CD4-positive, CD25-positive, alpha-beta regulatory T cell (primary cell): ENCODE data around the gene ATXN1. TPM values are rescaled to one million over a fixed set of nuclear protein-coding genes. Genes with fewer than 3 reads are reported as not detected.

Experiments used
- ATAC-seq, 2 donors: fragments of 150-1000 bp; cut with Tn5 transposase; one replicate each; pipeline ENCODE4 v1.10.0; 2021; ENCODE audit warnings: low read depth in 2 of 2, moderate number of reproducible peaks in 2 of 2, moderate library complexity in 1 of 2
- DNase-seq, 3 donors: peaks; one replicate each; pipeline versions ENCODE4 v3.0.0 to v3.0.0-alpha.2; 2012 to 2022; ENCODE audit warnings: mixed read lengths in 1 of 3
- H3K27ac ChIP-seq: one replicate; pipeline ENCODE4 v1.7.0; 2013; ENCODE audit warnings: mild to moderate bottlenecking, low read length; ENCODE audit not compliant: insufficient read depth, poor library complexity, severe bottlenecking
- H3K27me3 ChIP-seq: one replicate; pipeline ENCODE4 v1.7.0; 2013; ENCODE audit warnings: low read length; ENCODE audit not compliant: control insufficient read depth, insufficient read depth
- H3K36me3 ChIP-seq: one replicate; pipeline ENCODE4 v1.7.0; 2013; ENCODE audit warnings: mild to moderate bottlenecking, low read length, moderate library complexity; ENCODE audit not compliant: control insufficient read depth, insufficient read depth
- H3K4me1 ChIP-seq: 2 replicates; pipeline ENCODE4 v1.7.0; 2013; ENCODE audit warnings: mild to moderate bottlenecking, low read length; ENCODE audit not compliant: insufficient read depth, control insufficient read depth, poor library complexity, severe bottlenecking
- H3K4me3 ChIP-seq: one replicate; pipeline ENCODE4 v1.7.0; 2013; ENCODE audit warnings: low read depth, mild to moderate bottlenecking, low read length, moderate library complexity
- H3K9me3 ChIP-seq, 2 experiments: 1 replicate in 1 of 2; 2 replicates in 1 of 2; pipeline ENCODE4 v1.7.0; 2013; ENCODE audit warnings: low read length in 2 of 2, mild to moderate bottlenecking in 1 of 2, moderate library complexity in 1 of 2; ENCODE audit not compliant: control insufficient read depth in 2 of 2
- H3K27ac Mint-ChIP-seq, 3 donors: one replicate each; pipeline ENCODE4 v1.8.0; 2020 to 2022; ENCODE audit warnings: mild to moderate bottlenecking in 3 of 3, mixed read lengths in 3 of 3, moderate library complexity in 2 of 3
- H3K27me3 Mint-ChIP-seq: one replicate; pipeline ENCODE4 v1.8.0; 2022; ENCODE audit warnings: mild to moderate bottlenecking, mixed read lengths
- H3K36me3 Mint-ChIP-seq: one replicate; pipeline ENCODE4 v1.8.0; 2020; ENCODE audit warnings: mixed read lengths
- H3K4me1 Mint-ChIP-seq, 4 donors: one replicate each; pipeline ENCODE4 v1.8.0; 2020 to 2022; ENCODE audit warnings: mixed read lengths in 4 of 4, mild to moderate bottlenecking in 1 of 4
- H3K4me3 Mint-ChIP-seq, 4 donors: one replicate each; pipeline ENCODE4 v1.8.0; 2020 to 2022; ENCODE audit warnings: mild to moderate bottlenecking in 4 of 4, mixed read lengths in 4 of 4, moderate library complexity in 3 of 4
- H3K9me3 Mint-ChIP-seq, 7 donors: one replicate each; pipeline ENCODE4 v1.8.0; 2020 to 2022; ENCODE audit warnings: mixed read lengths in 7 of 7, mild to moderate bottlenecking in 3 of 7, moderate library complexity in 2 of 7
- polyA plus RNA-seq, 4 donors: library from polyadenylated mRNA; unstranded; fragments of 300-500 nt; fragmentation: Illumina TruSeq; gene quantifications; one replicate each; pipeline ENCODE4 v1.2.3, GENCODE V29; 2021
- total RNA-seq: library from RNA; stranded (reverse); gene quantifications from one replicate; pipeline ENCODE4 v1.2.3, GENCODE V29; 2022

Gene ATXN1
- total and polyA plus RNA-seq, 5 donors from 2014 or later, result 15.8 to 191 (median 19.2) TPM

DNA sequence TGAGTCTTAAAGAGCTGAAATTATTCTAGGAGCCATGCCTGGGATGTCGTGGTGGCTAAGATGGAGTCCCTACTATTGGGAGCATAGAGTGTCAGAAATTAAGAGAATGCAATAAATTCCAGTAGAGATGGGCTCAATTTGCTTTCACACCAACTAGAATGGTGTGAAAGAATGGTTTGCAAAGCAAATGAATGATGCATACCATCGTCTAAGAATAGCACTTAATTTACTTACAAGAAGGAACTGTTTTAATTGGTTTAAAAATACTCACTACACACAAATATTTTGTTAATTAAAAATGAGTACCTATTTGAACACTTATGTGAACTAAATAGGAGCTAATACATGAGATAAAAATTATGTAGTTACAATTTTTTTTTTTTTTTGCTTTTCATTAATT, 390.3 kb downstream of the ATXN1 start:
- no peaks in the 10 kb centered on the region for H3K27me3 ChIP-seq
- no peak overlapping the region for H3K27ac Mint-ChIP-seq
- ATAC-seq (no peak), DNase-seq (no peak)
- H3K4me3 ChIP-seq, result no peak overlapping the region
- no peaks in the 10 kb centered on the region for H3K9me3 ChIP-seq
- H3K36me3 Mint-ChIP-seq, result peaks cover 13% of the 10 kb centered on the region
- H3K27me3 Mint-ChIP-seq, result no peaks in the 10 kb centered on the region
- H3K4me1 ChIP-seq, result no peaks in the 10 kb centered on the region
- no peak overlapping the region for H3K27ac ChIP-seq
- no peak overlapping the region for H3K4me3 Mint-ChIP-seq
- peaks cover 9 to 30% (median 24%) of the 10 kb centered on the region in 4 donors for H3K4me1 Mint-ChIP-seq
- H3K36me3 ChIP-seq, result peaks cover 7% of the 10 kb centered on the region
- H3K9me3 Mint-ChIP-seq, result no peaks in the 10 kb centered on the region

DNA sequence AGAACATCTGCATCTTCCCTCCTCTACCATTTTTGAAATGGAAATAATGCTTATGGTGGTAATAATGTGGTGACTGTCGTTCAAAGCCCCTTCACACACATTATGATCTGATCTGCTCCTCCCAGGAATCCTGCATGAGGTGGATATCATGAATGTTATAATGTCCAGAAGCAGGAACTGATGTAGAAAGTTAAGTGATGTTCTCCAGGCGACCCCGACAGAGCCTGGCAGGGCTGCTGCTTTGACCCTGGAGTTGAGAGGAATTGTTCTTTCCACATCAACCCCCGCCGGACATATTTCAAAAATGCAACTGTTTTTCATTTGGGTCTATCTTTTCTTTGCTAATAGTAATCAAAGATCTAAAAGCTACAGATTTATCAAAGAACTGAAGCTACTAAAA, 391.3 kb downstream of the ATXN1 start:
- ATAC-seq, result no peak
- H3K9me3 Mint-ChIP-seq, result no peaks in the 10 kb centered on the region
- peaks cover 13% of the 10 kb centered on the region for H3K36me3 Mint-ChIP-seq
- Histone ChIP-seq H3K4me1 (no peaks in the 10 kb centered on the region), H3K27me3 (no peaks in the 10 kb centered on the region), H3K27ac (no peak overlapping the region), H3K9me3 (no peaks in the 10 kb centered on the region), H3K36me3 (peaks cover 5% of the 10 kb centered on the region), H3K4me3 (no peak overlapping the region)
- DNase-seq, result no peak
- H3K27me3 Mint-ChIP-seq, result no peaks in the 10 kb centered on the region
- peaks cover 9 to 24% (median 20%) of the 10 kb centered on the region in 4 donors for H3K4me1 Mint-ChIP-seq
- no peak overlapping the region for H3K27ac Mint-ChIP-seq
- no peak overlapping the region for H3K4me3 Mint-ChIP-seq

DNA sequence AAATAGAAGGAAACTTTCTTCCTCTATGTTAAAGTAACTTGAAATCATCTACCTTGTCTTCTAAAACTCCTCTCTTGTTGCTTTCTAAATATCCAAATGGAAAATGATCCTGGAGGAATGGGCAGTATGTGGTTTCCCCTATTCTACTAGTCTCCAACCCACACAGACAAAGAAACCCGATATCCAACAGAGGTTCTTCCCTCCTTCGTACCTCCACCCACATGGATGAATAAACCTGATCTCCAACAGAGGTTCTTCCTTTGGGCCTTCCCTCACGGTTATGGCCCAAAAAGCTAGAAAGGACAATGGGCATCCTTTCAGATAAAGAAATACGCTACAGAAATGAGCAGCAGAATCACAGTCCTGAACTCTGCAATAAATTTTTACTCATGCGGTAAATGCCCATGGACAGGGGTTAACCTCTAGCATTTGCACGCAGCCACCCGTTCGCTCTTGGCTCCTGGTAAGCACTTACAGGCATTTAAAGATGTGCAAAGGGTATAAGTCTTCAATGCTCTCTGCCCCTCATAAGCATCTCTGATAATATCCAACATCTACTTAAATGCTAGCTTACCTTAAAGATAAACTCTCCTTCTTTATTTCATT, 392.0 kb downstream of the ATXN1 start:
- H3K27me3 ChIP-seq, result no peaks in the 10 kb centered on the region
- peaks cover 13% of the 10 kb centered on the region for H3K36me3 Mint-ChIP-seq
- ATAC-seq, result no peak
- H3K27ac ChIP-seq, result no peak overlapping the region
- DNase-seq, result no peak
- H3K4me3 Mint-ChIP-seq, result no peak overlapping the region
- no peaks in the 10 kb centered on the region for H3K4me1 ChIP-seq
- peaks cover 9 to 24% (median 16%) of the 10 kb centered on the region in 4 donors for H3K4me1 Mint-ChIP-seq
- peak overlapping the region in 2 of 3 donors; percentile 50 to 84 for H3K27ac Mint-ChIP-seq
- H3K9me3 Mint-ChIP-seq, result no peaks in the 10 kb centered on the region
- H3K36me3 ChIP-seq, result peaks cover 2% of the 10 kb centered on the region
- H3K9me3 ChIP-seq, result no peaks in the 10 kb centered on the region
- no peak overlapping the region for H3K4me3 ChIP-seq
- H3K27me3 Mint-ChIP-seq, result no peaks in the 10 kb centered on the region

DNA sequence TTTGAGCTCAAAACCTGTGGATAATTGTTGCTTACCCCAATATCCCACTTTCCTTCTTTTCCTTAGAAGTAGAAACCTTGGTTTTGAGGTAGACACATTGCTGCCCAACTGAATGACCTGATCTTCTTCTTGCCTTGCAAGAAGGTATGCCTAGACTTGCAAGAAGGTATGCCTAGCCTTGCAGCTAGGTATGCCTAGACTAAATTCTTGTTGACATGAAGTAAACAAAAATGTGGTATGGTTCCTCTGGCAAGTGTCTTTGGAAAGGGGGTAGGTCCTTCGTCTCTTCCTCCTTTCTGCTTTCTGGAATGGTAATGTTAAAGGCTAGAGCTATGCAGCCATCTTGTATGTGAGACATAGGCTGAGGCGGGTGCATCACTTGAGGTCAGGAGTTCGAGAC, 393.7 kb downstream of the ATXN1 start:
- H3K4me1 Mint-ChIP-seq, result peaks cover 0 to 17% (median 15%) of the 10 kb centered on the region in 4 donors
- ATAC-seq (no peak), DNase-seq (no peak)
- H3K9me3 ChIP-seq, result no peaks in the 10 kb centered on the region
- H3K27me3 Mint-ChIP-seq, result no peaks in the 10 kb centered on the region
- no peaks in the 10 kb centered on the region for H3K9me3 Mint-ChIP-seq
- no peaks in the 10 kb centered on the region for H3K27me3 ChIP-seq
- no peak overlapping the region for H3K4me3 ChIP-seq
- no peaks in the 10 kb centered on the region for H3K4me1 ChIP-seq
- peak overlapping the region in 2 of 3 donors; percentile 20 to 88 for H3K27ac Mint-ChIP-seq
- H3K36me3 ChIP-seq, result peaks cover 2% of the 10 kb centered on the region
- no peak overlapping the region for H3K27ac ChIP-seq
- H3K36me3 Mint-ChIP-seq, result peaks cover 16% of the 10 kb centered on the region
- no peak overlapping the region for H3K4me3 Mint-ChIP-seq

DNA sequence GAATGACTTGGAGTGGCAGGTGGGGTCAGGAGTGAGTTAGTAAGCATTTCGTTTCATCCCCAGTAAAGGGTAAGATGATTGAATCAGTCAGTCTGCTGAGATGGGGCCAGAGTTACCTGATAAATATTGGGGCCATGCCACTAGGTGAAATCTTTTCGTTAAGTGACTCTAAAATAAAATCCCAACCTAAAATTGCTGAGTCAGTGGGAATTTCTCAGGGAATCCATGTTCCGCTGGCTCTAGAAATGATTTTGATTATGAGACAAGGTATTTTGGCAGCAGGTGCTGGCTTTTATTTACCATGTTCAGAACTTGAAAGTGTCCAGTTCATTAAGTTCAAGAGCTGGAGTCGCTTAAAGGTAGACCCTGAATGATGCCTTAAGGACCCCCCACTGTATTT, 397.5 kb downstream of the ATXN1 start:
- no peaks in the 10 kb centered on the region for H3K9me3 Mint-ChIP-seq
- Histone ChIP-seq H3K36me3 (peaks cover 4% of the 10 kb centered on the region), H3K27ac (no peak overlapping the region), H3K27me3 (no peaks in the 10 kb centered on the region), H3K4me3 (no peak overlapping the region), H3K4me1 (no peaks in the 10 kb centered on the region), H3K9me3 (no peaks in the 10 kb centered on the region)
- peaks cover 22% of the 10 kb centered on the region for H3K36me3 Mint-ChIP-seq
- H3K4me3 Mint-ChIP-seq, result no peak overlapping the region
- no peaks in the 10 kb centered on the region for H3K27me3 Mint-ChIP-seq
- peaks cover 0 to 8% (median 5%) of the 10 kb centered on the region in 4 donors for H3K4me1 Mint-ChIP-seq
- H3K27ac Mint-ChIP-seq, result no peak overlapping the region
- DNase-seq, result no peak
- no peak for ATAC-seq

DNA sequence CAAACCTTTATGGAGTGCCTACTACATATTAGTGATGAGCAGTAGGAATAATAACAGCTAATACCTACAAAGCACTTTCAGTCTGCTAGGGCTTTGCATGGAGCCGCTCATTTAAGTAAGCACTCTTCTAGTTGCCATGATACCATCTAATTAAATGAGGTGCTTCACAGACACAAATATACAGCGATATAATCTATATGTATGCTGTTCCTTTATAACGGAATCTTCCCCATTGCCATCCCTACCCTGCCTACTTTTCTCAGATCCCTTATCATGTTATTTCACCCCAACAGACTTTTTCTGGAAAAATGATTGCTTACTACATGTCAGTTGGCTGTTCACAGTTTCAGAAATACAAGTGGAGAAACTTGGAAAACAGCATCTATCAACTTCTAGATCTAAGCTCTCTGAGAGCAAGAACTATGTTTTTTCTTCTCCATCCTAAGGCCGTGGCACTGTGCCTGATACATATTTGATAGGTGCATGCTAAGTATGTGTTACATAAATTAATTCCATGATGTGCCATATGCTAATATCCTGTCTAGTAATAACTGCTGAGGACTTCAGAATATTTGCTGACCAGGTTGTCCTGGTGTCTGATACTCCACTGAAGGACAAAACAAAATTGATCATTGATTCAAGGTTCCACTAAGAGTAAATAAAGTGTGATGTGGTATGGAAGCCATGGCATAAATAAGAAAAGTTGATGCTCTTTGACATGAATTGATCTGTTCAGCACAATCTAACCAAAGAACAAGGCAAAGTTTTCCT, 398.3 kb downstream of the ATXN1 start:
- no peak overlapping the region for H3K27ac ChIP-seq

DNA sequence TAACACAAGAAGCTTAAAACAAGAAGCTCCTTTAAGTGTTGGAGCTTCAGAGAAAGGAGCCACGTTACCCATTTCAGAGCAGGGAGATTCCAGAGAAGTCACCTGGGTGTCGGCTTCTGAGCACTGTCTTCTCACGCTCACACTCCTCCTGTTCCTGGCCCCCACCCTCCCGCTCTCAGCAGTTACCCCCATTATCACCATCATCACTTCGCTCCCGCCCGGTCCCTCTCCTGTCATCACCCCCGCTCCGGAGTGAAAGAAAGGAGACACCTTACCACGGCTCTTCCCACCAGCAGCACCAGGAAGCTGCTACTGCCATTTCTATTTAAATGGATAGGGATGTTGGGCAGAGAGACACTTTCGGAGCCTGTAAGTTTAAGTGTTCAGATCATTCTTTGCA, 399.0 kb downstream of the ATXN1 start:
- no peaks in the 10 kb centered on the region for H3K27me3 ChIP-seq
- no peaks in the 10 kb centered on the region for H3K9me3 ChIP-seq
- H3K36me3 ChIP-seq, result peaks cover 4% of the 10 kb centered on the region
- H3K4me1 ChIP-seq, result no peaks in the 10 kb centered on the region
- no peaks in the 10 kb centered on the region for H3K9me3 Mint-ChIP-seq
- H3K4me3 Mint-ChIP-seq, result no peak overlapping the region
- peaks cover 22% of the 10 kb centered on the region for H3K36me3 Mint-ChIP-seq
- H3K4me1 Mint-ChIP-seq, result peaks cover 4 to 17% (median 8%) of the 10 kb centered on the region in 4 donors
- H3K27ac ChIP-seq, result no peak overlapping the region
- ATAC-seq (no peak), DNase-seq (no peak)
- no peak overlapping the region for H3K4me3 ChIP-seq
- H3K27ac Mint-ChIP-seq, result no peak overlapping the region
- no peaks in the 10 kb centered on the region for H3K27me3 Mint-ChIP-seq

More for the DNA sequence above, 398.3 kb downstream of the ATXN1 start:
- no peak overlapping the region for H3K4me3 ChIP-seq
- no peaks in the 10 kb centered on the region for H3K9me3 ChIP-seq
- H3K4me3 Mint-ChIP-seq, result no peak overlapping the region
- H3K27ac Mint-ChIP-seq, result no peak overlapping the region
- H3K4me1 ChIP-seq, result no peaks in the 10 kb centered on the region
- DNase-seq (no peak), ATAC-seq (no peak)
- peaks cover 4% of the 10 kb centered on the region for H3K36me3 ChIP-seq
- H3K4me1 Mint-ChIP-seq, result peaks cover 2 to 10% (median 4%) of the 10 kb centered on the region in 4 donors
- no peaks in the 10 kb centered on the region for H3K27me3 ChIP-seq
- no peaks in the 10 kb centered on the region for H3K9me3 Mint-ChIP-seq
- H3K36me3 Mint-ChIP-seq, result peaks cover 22% of the 10 kb centered on the region
- no peaks in the 10 kb centered on the region for H3K27me3 Mint-ChIP-seq

DNA sequence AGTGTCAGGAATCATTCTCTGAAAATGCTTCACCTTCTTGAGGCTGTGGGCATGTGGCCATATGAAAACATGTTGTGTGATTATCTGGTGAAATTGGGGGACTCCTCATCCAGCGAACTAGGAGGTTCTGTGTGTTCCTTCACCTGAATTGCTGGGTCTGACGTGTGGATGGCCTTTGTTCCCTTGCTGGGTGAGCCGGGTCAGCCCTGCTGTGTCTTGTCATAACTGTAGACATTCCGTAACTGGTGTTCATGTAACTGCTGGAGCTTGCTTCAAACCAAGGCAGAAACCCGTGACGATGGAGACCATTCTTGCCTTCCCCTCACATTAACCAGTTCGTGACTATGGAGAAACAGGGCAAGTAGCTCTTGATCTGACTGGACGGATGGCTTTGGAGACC, 399.4 kb downstream of the ATXN1 start:
- Mint-ChIP-seq H3K27me3 (no peaks in the 10 kb centered on the region), H3K27ac (no peak overlapping the region), H3K9me3 (no peaks in the 10 kb centered on the region), H3K36me3 (peaks cover 22% of the 10 kb centered on the region), H3K4me3 (no peak overlapping the region), H3K4me1 (peaks cover 2 to 14% (median 8%) of the 10 kb centered on the region in 4 donors)
- H3K27me3 ChIP-seq, result no peaks in the 10 kb centered on the region
- no peak overlapping the region for H3K27ac ChIP-seq
- H3K4me3 ChIP-seq, result no peak overlapping the region
- DNase-seq (no peak), ATAC-seq (no peak)
- H3K36me3 ChIP-seq, result peaks cover 4% of the 10 kb centered on the region
- no peaks in the 10 kb centered on the region for H3K4me1 ChIP-seq
- H3K9me3 ChIP-seq, result no peaks in the 10 kb centered on the region
